OCI-LY7 (cell line): ENCODE measurements around the gene CTNND2.

ENCODE experiments used
- CTCF ChIP-seq: fragments of 200-600 bp; sonication (generic); conservative IDR thresholded peaks from 2 replicates; pipeline ENCODE4 v1.5.1; 2014; ENCODE audit warnings: mild to moderate bottlenecking, antibody characterized with exemption, low read length, moderate library complexity, mixed read lengths
- EZH2phosphoT487 ChIP-seq: fragments of 200-600 bp; sonication (generic); IDR thresholded peaks from 2 replicates; pipeline ENCODE4 v1.6.1; 2018; ENCODE audit warnings: low read depth, borderline replicate concordance, mild to moderate bottlenecking, mixed run types, antibody characterized with exemption, low read length, moderate library complexity, mixed read lengths

GRCh38 chr5:11150976-11151375 lies 753.3 kb downstream of the CTNND2 start:
- TF ChIP-seq CTCF (no peak), EZH2phosphoT487 (no peak)
